SK-N-SH (cell line): ENCODE results near the gene ATP8B3. TPM values are rescaled to one million over a fixed set of nuclear protein-coding genes. Genes with fewer than 3 reads are reported as not detected.

Experiments used
- CTCF ChIA-PET: fragments of 300-600, 350-600 bp; formaldehyde crosslinking; extraction: SDS; loops from one replicate; lab custom pipeline; 2021; lab: Yijun Ruan, JAX
- POLR2A ChIA-PET: fragments of 350-600 bp; sonication (Branson Sonifier 250); formaldehyde crosslinking; extraction: SDS; loops from one replicate; lab custom pipeline; 2020; ENCODE audit warnings: antibody characterized with exemption, inconsistent platforms; lab: Yijun Ruan, JAX
- DNase-seq: peaks from one replicate; pipeline ENCODE4 v3.0.0; 2012
- H2AFZ ChIP-seq: fragments of 200-600 bp; sonication (generic); 2 replicates; pipeline ENCODE4 v1.8.1; 2016; ENCODE audit warnings: antibody characterized with exemption, mild to moderate bottlenecking, low read depth
- H3F3A ChIP-seq: fragments of 200-600 bp; sonication (generic); replicated peaks from 2 replicates; pipeline ENCODE3; 2016; ENCODE audit warnings: antibody characterized with exemption, mild to moderate bottlenecking; ENCODE audit not compliant: insufficient read depth
- H3K27ac ChIP-seq, 2 experiments: fragments of 200-500 bp in 1 of 2; fragments of 200-600 bp in 1 of 2; sonication (Bioruptor generic) in 1 of 2; sonication (generic), shearing (Covaris generic) in 1 of 2; 2 replicates each; pipeline versions ENCODE4 v1.5.1 to v1.6.1; 2014 to 2016; ENCODE audit warnings: low read depth in 2 of 2, inconsistent platforms in 1 of 2, low read length in 1 of 2, mild to moderate bottlenecking in 1 of 2, mixed read lengths in 1 of 2
- H3K27me3 ChIP-seq: fragments of 200-600 bp; sonication (generic), shearing (Covaris generic); 2 replicates; pipeline ENCODE4 v1.6.1; 2016; ENCODE audit warnings: mixed run types; ENCODE audit not compliant: insufficient read depth
- H3K36me3 ChIP-seq, 2 experiments: fragments of 200-500 bp in 1 of 2; fragments of 200-600 bp in 1 of 2; sonication (Bioruptor generic) in 1 of 2; sonication (generic) in 1 of 2; replicated peaks in 1 of 2; 2 replicates each; pipeline versions ENCODE3 to v1.5.1; 2014 to 2016; ENCODE audit warnings: low read length in 1 of 2, mild to moderate bottlenecking in 1 of 2; ENCODE audit not compliant: insufficient read depth in 2 of 2, control insufficient read depth in 1 of 2
- H3K4me1 ChIP-seq, 2 experiments: fragments of 200-500 bp in 1 of 2; fragments of 200-600 bp in 1 of 2; sonication (Bioruptor generic) in 1 of 2; sonication (generic), shearing (Covaris generic) in 1 of 2; 2 replicates each; pipeline versions ENCODE4 v1.5.1 to v1.6.1; 2014 to 2016; ENCODE audit warnings: low read depth in 1 of 2, low read length in 1 of 2, mixed run types in 1 of 2; ENCODE audit not compliant: insufficient read depth in 2 of 2, control insufficient read depth in 1 of 2
- H3K4me2 ChIP-seq: fragments of 200-600 bp; sonication (generic), shearing (Covaris generic); 2 replicates; pipeline ENCODE4 v1.6.1; 2017; ENCODE audit warnings: mixed run types
- H3K4me3 ChIP-seq, 2 experiments: fragments of 200-500 bp in 1 of 2; fragments of 200-600 bp in 1 of 2; sonication (Bioruptor generic) in 1 of 2; sonication (generic), shearing (Covaris generic) in 1 of 2; 2 replicates each; pipeline versions ENCODE4 v1.5.1 to v1.8.1; 2014 to 2016; ENCODE audit warnings: low read depth in 2 of 2, inconsistent platforms in 1 of 2, low read length in 1 of 2, mild to moderate bottlenecking in 1 of 2, mixed read lengths in 1 of 2, moderate library complexity in 1 of 2
- H3K79me2 ChIP-seq: fragments of 200-600 bp; sonication (generic); 2 replicates; pipeline ENCODE4 v1.8.1; 2017; ENCODE audit warnings: mild to moderate bottlenecking; ENCODE audit not compliant: insufficient read depth
- H3K9ac ChIP-seq: fragments of 200-600 bp; sonication (generic); 2 replicates; pipeline ENCODE4 v1.6.1; 2017; ENCODE audit warnings: mixed run types
- H3K9me2 ChIP-seq: fragments of 200-600 bp; sonication (generic); 2 replicates; pipeline ENCODE4 v1.6.1; 2017; ENCODE audit warnings: mixed run types
- H3K9me3 ChIP-seq: fragments of 200-600 bp; sonication (generic); 2 replicates; pipeline ENCODE4 v1.6.1; 2017; ENCODE audit warnings: mixed run types, mild to moderate bottlenecking, moderate library complexity
- H4K20me1 ChIP-seq: fragments of 200-600 bp; sonication (generic); 2 replicates; pipeline ENCODE4 v1.6.1; 2017; ENCODE audit warnings: mild to moderate bottlenecking, mixed run types; ENCODE audit not compliant: insufficient read depth
- CTCF ChIP-seq: fragments of 200-600 bp; sonication (generic); IDR thresholded peaks from 2 replicates; pipeline ENCODE4 v1.6.1; 2017; ENCODE audit warnings: antibody characterized with exemption, mild to moderate bottlenecking, moderate library complexity
- ELF1 ChIP-seq: IDR thresholded peaks from 2 replicates; pipeline ENCODE4 v1.4.0; 2012
- FOSL2 ChIP-seq: IDR thresholded peaks from 2 replicates; pipeline ENCODE4 v1.4.0; 2012; ENCODE audit warnings: low read depth, mild to moderate bottlenecking, moderate library complexity, borderline replicate concordance
- FOXM1 ChIP-seq: IDR thresholded peaks from 2 replicates; pipeline ENCODE4 v1.4.0; 2012; ENCODE audit warnings: low read depth, mild to moderate bottlenecking
- GABPA ChIP-seq: IDR thresholded peaks from 2 replicates; pipeline ENCODE4 v1.4.0; 2012; ENCODE audit warnings: low read depth, mild to moderate bottlenecking
- MEF2A ChIP-seq: IDR thresholded peaks from 2 replicates; pipeline ENCODE4 v1.4.0; 2012; ENCODE audit warnings: low read depth, borderline replicate concordance
- REST ChIP-seq: IDR thresholded peaks from 2 replicates; pipeline ENCODE4 v1.6.1; 2012; ENCODE audit warnings: mild to moderate bottlenecking, low read depth, low read length, moderate library complexity
- RFX5 ChIP-seq: IDR thresholded peaks from 2 replicates; pipeline ENCODE4 v1.6.1; 2012; ENCODE audit warnings: mild to moderate bottlenecking, improper control_type of control experiment, low read length
- RXRA ChIP-seq: IDR thresholded peaks from 2 replicates; pipeline ENCODE4 v1.4.0; 2012; ENCODE audit warnings: low read depth, mild to moderate bottlenecking, borderline replicate concordance
- SIN3A ChIP-seq: IDR thresholded peaks from 2 replicates; pipeline ENCODE4 v1.6.1; 2012; ENCODE audit warnings: low read depth, mild to moderate bottlenecking, low read length, moderate library complexity, borderline replicate concordance
- SMC3 ChIP-seq: IDR thresholded peaks from 2 replicates; pipeline ENCODE4 v1.6.1; 2012; ENCODE audit warnings: low read depth, low read length, improper control_type of control experiment
- TEAD4 ChIP-seq: IDR thresholded peaks from 2 replicates; pipeline ENCODE4 v1.4.0; 2012; ENCODE audit warnings: mild to moderate bottlenecking, borderline replicate concordance; ENCODE audit not compliant: insufficient read depth
- USF1 ChIP-seq: IDR thresholded peaks from 2 replicates; pipeline ENCODE4 v1.4.0; 2012; ENCODE audit warnings: low read depth, borderline replicate concordance
- USF2 ChIP-seq: fragments of 150-350 bp; IDR thresholded peaks from 2 replicates; pipeline ENCODE4 v1.6.1; 2017; ENCODE audit warnings: antibody characterized with exemption, low read length, low read depth, borderline replicate concordance
- WGBS: methylation state at CpG from one replicate; pipeline ENCODE4 v1.1.6; 2017; ENCODE audit warnings: low lambda C conversion rate; 5-methylcytosine and 5-hydroxymethylcytosine counted together
- polyA plus RNA-seq, 3 experiments: library from polyadenylated mRNA; depleted of rRNA; stranded (reverse); fragments of >200 nt; gene quantifications; 2 replicates each; pipeline ENCODE4 v1.2.3, GENCODE V29; 2012

The ATP8B3 gene
- polyA plus RNA-seq, 1 of the 3 experiments (the other 2 are of a cell fraction), result 8.0 TPM

GRCh38 chr19:1845642-1846041 lies 33.6 kb upstream of the ATP8B3 start:
- Histone ChIP-seq H3K9me3 (no peaks in the 10 kb centered on the region), H3K4me1 (peaks cover 7 to 18% of the 10 kb centered on the region in 2 experiments; a peak in 1 of 4 replicates), H2AFZ (no peak overlapping the region), H4K20me1 (peaks cover 87% of the 10 kb centered on the region), H3F3A (peaks cover 19% of the 10 kb centered on the region), H3K4me2 (no peak overlapping the region), H3K9me2 (no peaks in the 10 kb centered on the region), H3K4me3 (no peak overlapping the region), H3K27ac (no peak overlapping the region), H3K79me2 (peaks cover 81% of the 10 kb centered on the region), H3K9ac (no peak overlapping the region), H3K27me3 (no peaks in the 10 kb centered on the region), H3K36me3 (peaks cover 6 to 7% of the 10 kb centered on the region in 2 experiments)
- ChIA-PET POLR2A (no interaction called here), CTCF (interaction anchor here (0.8 to 15.0 kb wide), 4 partner anchors 8 to 299 kb away, joined by 3 to 188 read pairs (median 23); no protein-coding TSS in a partner anchor)
- no peak for DNase-seq
- TF ChIP-seq TEAD4, result no peak
- no peak for TF ChIP-seq USF1
- TF ChIP-seq FOXM1, result no peak
- TF ChIP-seq RXRA, result no peak
- TF ChIP-seq REST, result no peak
- TF ChIP-seq SIN3A, result no peak
- TF ChIP-seq FOSL2, result no peak
- no peak for TF ChIP-seq ELF1
- TF ChIP-seq GABPA, result no peak
- no peak for TF ChIP-seq RFX5
- TF ChIP-seq SMC3, result no peak
- no peak for TF ChIP-seq MEF2A
- TF ChIP-seq CTCF, result no peak
- no peak for TF ChIP-seq USF2
- 97% methylated on average over 11 of the region's 11 CpGs for WGBS
